Right lobe of liver (tissue), 4 donors: Measurements from ENCODE around the gene TYROBP.

Source experiments
- POLR2A ChIP-seq: fragments of 450-650 bp; IDR thresholded peaks from one replicate; pipeline ENCODE4 v1.6.1; 2017; ENCODE audit warnings: antibody characterized with exemption, mild to moderate bottlenecking
- TF ChIP-seq, protein P1 (sequence below), 4 donors: fragments of 200-600 bp in 3 of 4; fragments of 450-650 bp in 1 of 4; IDR thresholded peaks; one replicate each; pipeline versions ENCODE4 v1.5.1 to v1.8.0; 2016 to 2022; ENCODE audit warnings: antibody characterized with exemption in 4 of 4, mild to moderate bottlenecking in 2 of 4
- donor health status: DM: no; HTN: no; CAD: no.
- donor health status: DM: no; HTN: no; CAD: no.
- donor health status: DM: no; HTN: yes; CAD: no.

DNA sequence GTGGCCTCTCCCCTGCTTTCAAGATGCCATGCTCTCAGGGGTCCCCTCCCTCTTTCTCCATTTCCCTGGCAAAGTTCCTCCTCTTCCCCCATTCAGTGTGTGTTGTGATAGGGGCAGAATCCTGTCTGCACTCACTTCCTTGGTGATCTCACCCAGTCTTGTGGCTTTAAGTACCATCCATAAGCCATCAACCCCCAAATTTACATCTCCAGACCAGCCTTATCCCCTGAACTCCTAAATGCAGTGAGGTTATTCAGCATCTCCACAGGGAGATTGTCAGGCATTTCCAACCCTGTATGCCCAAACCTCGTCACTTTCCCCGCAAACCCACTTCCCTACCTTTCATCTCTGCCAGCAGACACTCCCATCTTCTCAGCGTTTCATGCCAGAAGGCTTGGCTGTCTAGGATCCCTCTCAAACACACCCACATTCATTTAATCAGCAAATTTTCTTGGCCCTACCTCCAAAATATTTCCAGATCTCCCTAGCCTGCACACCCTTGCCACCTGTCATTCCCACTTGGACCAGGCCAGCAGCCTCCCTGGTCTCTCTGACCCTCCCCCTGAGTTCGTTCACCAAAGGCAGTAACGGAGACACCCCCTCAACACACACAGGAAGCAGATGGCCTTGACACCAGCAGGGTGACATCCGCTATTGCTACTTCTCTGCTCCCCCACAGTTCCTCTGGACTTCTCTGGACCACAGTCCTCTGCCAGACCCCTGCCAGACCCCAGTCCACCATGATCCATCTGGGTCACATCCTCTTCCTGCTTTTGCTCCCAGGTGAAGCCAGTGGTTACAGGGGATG lies 6.0 kb downstream of the TYROBP start, which contains the start of gene HCST:
- TF ChIP-seq, protein P1, sequence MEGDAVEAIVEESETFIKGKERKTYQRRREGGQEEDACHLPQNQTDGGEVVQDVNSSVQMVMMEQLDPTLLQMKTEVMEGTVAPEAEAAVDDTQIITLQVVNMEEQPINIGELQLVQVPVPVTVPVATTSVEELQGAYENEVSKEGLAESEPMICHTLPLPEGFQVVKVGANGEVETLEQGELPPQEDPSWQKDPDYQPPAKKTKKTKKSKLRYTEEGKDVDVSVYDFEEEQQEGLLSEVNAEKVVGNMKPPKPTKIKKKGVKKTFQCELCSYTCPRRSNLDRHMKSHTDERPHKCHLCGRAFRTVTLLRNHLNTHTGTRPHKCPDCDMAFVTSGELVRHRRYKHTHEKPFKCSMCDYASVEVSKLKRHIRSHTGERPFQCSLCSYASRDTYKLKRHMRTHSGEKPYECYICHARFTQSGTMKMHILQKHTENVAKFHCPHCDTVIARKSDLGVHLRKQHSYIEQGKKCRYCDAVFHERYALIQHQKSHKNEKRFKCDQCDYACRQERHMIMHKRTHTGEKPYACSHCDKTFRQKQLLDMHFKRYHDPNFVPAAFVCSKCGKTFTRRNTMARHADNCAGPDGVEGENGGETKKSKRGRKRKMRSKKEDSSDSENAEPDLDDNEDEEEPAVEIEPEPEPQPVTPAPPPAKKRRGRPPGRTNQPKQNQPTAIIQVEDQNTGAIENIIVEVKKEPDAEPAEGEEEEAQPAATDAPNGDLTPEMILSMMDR (IDR thresholded peaks at IDR 0.05), result no peak
- TF ChIP-seq POLR2A, result no peak
